GM18867 (cell line): Measurements from ENCODE around the gene PTPRN2.
"Not testable (repeated sequence)": the region's sequence is repeated elsewhere in the genome, so short reads cannot be mapped to it uniquely, and the experiment has no call there.

ENCODE experiments used
- ATAC-seq: cut with Tn5 transposase; IDR thresholded peaks from one replicate; pipeline ENCODE4 v1.9.1; 2021; ENCODE audit warnings: mild to moderate bottlenecking, moderate library complexity; ENCODE audit not compliant: unreplicated experiment

PTPRN2 gene

DNA sequence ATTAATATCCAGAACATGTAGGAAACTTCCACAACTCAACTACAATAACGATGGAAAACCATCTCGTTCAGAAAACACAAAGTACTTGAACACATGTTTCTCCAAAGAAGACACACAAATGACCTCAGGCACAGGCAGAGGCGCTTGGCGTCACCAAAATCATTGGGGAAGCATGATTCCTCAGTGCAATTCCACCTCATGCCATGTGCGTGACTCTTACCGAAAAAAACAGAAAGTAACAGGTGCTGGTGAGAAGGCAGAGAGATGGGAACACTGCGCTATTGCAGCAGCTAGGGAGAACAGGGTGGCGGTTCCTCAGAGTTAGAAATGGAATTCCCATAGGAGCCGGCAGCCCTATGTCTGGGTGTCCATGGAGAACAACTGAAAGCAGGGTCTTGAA is 860.9 kb downstream of the PTPRN2 start:
- ATAC-seq, result no peak

DNA sequence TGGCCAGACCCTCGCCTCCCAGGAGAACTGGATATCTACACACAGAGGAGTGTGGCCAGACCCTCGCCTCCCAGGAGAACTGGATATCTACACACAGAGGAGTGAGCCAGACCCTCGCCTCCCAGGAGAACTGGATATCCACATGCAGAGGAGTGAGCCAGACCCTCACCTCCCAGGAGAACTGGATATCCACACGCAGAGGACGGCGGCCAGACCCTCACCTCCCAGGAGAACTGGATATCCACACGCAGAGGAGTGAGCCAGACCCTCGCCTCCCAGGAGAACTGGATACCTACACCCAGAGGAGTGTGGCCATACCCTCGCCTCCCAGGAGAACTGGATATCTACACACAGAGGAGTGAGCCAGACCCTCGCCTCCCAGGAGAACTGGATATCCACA is 862.3 kb downstream of the PTPRN2 start:
- not testable (repeated sequence) for ATAC-seq

DNA sequence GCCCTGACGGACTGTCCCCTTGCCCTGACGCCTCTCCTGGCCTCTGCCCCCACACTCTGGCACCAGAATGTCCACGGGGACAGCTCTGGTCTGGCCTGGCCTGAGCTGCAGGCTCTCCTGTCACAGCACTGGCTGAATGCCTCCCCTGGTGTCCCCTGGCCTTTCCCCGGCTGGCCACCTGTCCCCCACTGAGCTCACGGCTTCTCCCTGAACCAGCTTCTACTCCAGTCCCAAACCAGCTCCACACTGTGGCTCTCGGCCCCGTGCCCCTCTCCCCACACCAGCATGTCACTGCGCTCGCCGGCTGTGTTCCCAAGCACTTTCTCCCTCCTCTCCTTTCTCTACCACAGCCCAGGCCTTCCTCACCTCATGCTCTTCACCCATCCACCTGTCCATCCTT is 864.4 kb downstream of the PTPRN2 start:
- no peak for ATAC-seq

DNA sequence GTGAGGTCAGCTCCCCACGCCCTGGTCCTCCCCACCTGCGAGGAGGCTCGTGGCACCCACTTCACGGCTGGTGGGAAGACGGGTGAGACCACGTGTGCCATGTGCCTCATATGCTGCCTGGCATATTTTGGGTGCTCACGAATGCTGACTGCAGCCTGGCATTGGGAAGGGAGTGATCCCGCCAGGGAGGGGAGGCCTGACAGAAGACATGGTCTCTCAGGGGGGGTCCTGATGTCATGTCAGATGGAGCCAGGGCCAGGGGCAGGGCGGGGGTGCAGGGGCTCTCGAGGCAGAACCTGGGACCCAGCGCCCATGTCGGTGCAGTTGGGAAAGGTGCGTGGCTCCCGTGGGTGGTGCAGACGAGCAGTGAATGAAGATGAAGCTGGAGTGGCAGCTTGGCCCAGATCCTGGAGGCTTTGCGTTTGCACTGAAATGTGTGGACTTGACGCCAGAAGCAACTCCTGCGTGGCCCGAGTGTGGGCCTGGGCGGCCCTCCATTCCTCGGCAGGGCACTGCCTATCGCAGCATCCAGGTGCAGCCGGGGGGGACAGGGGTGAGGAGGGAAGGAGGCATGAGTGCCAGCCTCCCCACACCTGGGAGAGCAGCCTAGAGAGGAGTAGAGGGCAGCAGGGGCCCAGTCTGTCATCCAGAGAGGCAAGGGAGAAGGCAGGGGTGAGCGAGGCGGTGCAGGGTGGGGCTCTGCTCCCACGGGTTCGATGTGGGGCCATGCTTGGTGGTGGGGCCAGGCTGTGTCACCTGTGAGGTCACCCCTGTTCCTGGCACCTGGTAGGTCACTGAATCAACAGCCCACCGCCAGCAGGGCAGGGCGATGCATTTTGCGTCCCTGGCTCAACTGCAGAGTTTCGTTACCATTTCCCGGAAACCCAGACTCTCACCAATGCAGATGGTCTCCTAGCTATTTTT is 865.2 kb downstream of the PTPRN2 start:
- ATAC-seq, result no peak

DNA sequence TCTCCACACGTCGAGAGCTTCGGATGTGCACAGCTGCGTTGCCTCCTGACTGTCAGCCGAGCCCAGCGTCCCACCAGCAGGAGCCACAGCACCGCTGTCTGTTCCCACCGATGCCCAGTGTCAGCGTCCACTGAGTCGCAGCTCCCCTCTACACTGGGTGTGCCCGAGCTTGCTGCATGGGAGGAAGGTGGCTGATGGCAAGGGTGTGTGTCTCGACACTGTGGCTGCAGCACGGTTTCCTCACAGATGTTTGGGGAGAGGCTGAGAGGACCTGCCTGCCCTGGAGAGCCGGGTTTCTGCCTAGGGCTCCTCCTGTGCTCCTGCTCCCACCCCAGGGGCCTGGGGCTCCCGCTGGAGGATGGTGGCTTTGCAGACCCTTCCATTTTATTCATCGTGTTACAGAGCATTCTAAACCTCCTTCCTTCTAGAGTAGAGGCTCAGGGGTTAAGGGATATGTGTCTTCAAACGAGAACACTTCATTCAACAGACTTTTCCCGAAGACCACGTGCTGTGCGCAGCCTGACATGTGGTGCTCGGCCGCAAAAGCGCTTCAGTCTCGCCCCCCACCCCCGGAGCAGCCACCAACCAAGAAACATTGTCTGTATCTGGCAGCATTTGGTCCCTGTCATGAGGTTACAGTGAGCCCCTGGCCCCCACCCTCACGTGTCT is 866.0 kb downstream of the PTPRN2 start:
- ATAC-seq, result no peak

DNA sequence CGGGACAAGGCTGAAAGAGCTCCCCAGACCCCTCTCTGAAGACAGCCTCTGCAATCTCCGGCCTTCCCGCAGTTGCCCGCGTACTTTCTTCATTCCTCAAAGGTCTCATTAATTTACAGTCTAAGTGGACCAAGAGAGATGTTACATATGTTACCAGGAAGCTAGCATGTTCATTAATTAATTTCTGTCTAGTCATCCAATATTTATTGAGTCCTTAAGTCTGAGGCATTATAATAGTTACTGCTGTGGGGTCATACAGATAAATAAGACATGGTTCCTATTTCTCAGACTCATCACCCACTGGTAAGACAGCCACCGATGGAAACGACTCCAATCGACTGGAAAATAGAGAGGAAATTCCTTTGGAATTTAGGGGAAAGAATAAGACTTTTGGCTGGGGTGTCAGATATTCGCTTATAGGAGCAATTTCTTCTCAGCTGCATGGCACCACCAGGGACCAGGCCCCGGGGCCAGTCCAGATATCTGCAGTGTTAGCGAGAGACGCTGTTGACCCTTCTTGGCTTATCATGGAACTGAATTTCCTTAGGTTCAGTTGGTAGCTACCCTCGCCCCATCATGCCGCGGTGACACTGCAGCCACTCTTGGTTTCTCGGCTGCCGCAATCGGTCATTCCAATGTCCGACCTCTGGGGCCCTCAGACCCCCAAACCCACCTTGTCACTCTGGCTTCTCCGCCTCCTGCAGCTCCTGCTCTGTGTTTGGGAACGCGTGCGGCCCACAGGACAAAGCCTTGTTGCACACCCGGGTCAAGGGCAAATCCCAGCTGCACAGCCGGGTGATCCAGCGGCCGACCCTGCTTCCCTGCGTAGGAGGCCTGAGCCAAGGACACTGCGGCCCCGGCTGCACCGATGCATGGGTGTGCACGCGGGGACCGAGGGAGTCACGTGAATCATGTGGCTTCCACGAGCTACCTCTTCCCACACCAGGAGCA is 867.6 kb downstream of the PTPRN2 start:
- no peak for ATAC-seq

DNA sequence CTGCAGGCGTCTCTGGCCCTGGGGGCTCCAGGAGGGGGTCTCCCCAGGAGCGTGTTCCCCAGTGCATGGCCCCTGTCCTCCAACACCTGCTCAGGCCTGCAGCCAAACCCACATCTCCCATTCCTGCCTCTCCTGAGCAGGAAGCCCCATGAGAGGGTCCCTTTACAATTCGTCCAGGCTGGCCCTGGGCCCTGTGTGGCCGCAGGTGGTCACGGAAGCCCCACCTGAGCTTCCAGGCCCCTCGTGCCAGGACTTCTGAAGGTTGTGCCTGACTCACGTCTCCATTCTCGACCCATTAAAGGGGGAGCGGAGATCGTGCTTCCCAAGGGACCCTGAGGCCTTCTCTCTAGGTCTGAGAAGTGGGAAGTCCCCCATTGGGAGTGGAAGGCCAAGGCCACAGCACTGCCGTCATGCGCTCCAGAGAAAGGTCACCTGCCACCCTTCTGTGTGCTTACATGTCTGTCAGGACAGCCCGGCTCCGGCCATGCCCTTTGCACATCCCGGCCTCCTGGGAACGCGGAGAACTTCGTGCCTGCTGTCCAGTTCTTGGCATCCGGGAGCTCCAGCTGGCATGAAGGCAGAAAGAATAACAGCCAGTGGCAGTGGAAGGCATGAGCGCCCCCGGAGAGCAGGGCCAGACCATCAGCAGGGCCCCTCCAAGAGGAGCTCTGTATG is 868.5 kb downstream of the PTPRN2 start:
- ATAC-seq, result no peak

DNA sequence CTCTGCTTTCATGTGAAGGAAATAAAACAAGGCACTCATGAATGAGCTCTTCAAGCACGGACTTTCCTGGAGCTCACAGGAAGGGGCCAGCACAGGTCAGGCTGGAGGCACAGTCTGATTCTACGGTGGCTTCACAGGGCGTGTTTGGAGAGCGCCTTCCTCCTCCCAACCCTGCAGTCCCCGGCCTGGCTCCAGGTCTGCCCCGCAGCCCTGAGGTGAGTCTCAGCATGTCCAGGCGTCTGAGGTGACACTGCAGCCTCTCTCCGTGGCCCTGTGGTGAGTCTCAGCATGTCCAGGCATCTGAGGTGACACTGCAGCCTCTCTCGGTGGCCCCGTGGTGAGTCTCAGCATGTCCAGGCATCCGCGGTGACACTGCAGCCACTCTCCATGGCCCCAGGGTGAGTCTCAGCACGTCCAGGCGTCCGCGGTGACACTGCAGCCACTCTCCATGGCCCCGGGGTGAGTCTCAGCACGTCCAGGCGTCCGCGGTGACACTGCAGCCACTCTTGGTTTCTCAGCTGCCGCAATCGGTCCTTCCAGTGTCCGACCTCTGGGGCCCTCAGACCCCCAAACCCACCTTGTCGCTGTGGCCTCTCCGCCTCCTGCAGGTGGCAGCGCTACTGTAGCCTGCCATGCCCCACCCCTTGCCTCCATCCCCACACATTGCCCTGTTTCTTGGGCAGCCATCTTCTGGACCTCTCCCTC is 869.2 kb downstream of the PTPRN2 start:
- no peak for ATAC-seq

DNA sequence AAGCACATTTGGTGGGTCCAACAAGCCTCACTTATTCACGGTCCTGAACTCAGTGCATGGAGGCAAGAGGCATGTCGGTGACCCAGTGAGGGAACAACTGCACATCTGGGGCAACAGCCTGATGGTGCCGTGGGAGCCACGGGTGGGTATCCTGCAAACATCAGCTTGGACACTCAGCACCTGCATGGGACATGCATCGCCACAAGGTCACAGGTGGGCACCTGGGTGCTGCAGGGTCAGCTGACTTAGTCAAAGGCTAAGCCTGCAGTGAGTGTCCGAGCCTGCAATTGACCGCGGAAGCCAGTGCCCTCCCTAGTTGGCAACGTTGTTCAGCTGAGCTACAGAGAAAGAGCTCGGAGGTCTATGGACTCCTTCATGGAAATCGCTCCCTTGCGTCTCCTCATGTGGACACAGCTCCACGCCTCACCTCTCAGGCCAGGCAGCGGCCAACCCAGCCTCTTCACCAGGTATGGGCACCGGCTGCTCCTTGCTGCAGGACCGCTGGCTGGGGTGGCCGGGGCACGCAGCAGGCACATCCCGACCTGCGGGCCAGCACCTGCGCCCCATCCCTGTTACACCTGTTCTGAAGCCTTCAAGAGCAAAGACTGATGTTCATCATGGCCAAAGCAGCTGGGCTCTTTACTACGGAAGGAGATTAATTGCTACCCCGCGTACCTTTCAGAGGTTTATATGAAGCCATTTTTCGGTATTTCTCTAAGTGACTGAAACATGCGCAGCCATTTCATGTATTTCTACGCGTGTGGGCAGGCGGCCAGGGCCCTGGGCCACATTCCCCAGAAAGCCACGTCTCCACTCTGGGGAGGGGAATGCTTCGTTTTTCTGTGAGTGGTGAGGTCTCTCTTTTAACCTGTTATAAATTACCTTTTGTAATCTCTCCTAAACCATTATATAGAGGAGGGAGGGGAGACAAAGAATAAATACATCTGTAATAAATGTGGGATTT is 870.1 kb downstream of the PTPRN2 start:
- ATAC-seq, result no peak

DNA sequence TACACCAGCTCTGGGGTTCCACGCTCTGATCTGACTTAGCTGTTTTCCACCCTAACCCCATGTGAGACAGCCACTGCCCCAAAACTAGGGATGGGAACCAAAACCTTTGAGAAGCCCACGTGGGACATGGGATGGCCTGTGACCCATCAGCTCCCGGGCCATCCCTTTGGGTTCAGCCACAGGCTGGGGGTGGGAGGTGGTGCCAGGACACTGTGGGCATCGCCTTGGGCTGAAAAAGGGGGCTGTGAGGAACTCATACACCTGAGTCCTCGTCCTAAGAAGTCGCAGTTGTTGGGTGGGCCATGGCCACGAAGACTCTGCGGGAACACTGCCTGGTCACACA is 871.7 kb downstream of the PTPRN2 start:
- no peak for ATAC-seq

DNA sequence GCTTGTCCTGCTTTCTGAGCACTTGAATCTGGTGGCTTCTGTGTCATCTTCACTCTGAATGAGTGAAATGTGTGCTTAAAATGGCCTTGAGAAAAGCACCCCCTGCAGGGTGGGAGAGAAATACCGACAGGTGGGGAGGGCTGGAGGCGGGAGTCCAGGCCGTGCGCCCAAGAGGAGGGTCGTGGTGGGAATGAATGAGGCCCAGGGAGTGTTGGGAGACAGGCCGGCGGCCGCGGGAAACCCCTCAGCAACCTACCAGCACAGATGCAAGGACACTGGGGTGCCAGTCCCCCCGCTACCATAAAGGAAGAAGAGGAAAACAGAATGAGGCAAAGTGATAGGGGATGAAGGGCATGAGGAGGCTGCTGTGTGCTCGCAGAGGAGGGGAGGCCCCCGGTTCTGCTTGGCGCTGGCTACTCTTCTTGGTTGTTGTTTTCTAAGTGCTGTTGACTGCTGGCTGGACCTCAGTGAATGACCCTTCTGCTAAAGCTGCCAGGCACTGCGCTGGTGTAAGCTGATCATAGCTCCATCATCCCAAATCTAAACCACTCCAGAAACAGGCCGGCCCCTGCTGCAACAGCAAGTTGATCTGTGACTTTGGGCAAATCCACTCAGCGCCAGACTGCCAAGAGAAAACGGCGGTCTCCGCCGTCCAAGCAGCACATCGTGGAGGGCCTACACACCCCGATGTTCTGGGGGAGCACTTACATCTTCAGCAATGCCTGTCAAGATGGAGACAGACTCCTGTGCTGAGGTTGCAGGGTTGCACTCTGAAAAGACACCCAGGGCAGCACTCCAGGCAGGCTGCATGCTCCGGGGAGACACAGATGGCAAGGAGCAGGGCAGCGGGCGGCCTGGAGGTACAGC is 872.3 kb downstream of the PTPRN2 start:
- no peak for ATAC-seq

DNA sequence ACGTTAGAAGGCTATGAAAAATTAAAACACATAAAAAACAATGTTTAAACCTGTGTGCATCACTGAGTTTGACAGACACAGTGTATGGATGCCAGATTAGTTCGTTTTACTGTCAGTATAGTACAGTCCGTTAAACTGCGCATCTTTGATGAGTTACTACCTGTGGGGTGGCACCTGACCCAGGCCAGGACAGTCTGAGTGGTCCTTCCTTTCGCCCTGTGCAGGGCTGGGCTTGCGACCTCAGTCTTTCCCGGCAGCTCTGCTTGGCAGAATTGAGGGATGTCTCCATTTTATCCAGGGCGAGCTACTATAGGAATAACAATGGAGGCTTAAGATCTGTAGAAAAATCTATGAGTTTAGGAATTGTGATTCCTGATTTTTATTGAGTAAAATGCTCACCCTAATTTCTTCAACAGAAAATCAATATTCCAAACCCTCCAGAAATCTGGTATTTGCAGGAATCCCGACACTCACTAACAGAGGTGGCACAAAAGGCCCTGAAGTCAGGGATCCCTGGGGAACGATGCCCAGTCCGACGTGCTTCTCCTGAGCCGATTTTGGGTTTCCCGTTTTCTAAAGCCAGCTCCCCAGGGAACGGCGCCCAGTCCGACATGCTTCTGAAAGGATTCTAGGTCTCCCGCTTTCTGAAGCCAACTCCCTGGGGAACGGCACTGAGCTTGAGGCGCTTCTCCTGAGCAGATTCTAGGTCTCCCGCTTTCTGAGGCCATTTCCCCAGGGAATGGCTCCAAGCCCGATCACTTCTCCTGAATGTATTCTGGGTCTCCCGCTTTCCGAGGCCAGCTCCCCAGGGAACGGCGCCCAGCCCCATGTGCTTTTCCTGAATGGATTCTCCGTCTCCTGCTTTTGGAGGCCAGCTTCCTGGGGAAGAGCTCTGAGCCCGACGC is 873.2 kb downstream of the PTPRN2 start:
- ATAC-seq, result no peak

DNA sequence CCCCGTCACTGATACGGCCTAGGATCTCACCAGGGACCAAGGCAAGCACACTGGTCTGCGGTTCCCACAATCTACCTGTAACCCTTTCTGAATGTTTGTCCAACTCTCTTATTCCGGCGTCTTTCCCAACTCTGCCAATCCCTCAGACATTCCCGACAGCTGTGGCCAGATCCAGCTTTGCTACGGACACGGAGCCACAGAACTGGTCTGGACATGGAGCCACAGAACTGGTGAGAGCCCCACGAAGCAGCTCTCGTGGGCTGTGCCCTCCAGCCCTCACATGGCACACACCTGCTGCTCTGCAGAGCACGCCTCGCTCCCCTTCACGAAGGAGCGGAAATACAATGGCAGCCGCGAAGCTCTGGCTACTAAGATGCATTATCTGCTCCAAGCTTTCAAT is 874.0 kb downstream of the PTPRN2 start:
- ATAC-seq, result no peak

DNA sequence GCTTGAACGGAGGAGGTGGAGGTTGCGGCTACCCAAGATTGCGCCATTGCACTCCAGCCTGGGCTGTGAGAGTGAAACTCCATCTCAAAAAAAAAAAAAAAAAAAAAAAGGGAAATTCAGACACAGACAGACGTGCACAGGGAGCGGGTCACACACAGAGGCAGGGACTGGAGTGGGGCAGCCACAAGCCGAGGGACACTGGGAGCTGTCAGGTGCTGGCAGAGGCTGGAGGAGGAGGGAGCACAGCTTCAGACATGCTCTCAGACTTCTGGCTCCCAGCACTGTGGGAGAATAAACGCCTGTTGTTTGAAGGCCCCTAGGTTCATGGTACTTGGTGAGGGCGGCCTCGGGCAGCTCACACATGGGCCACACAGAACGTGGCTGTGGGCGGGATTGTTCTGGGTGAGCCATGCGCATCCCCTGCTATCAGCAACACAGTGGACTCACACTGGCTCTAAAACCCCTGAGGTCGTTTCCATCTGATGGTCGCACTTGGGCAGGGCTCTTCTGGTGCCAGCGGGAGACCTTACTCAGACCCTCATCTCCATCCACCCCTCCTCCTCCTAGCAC is 874.9 kb downstream of the PTPRN2 start:
- no peak for ATAC-seq

DNA sequence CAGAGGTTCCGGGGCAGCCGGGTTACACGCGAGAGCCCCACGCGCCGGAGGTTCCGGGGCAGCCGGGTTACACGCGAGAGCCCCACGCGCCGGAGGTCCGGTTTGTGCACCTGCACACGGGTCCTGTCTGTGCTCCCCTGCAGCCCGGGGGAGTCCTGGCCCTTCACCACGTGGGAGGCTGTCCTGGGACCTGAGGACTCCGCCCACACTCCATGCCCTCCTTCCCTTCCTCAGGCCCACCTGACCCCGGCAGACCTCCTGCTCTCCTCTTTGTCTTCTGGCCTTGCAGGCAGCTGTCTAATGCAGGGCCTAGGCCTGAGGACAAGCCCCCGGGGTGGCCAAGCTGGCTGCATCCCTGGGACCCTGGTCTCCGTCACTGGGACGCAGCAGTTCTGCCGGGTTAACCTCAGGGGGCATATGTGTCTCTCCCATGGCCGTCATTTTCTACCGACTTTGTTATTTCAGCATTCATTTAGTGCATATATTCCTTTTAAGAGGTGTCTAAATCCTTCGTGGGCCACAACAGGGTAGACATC is 876.2 kb downstream of the PTPRN2 start:
- no peak for ATAC-seq

DNA sequence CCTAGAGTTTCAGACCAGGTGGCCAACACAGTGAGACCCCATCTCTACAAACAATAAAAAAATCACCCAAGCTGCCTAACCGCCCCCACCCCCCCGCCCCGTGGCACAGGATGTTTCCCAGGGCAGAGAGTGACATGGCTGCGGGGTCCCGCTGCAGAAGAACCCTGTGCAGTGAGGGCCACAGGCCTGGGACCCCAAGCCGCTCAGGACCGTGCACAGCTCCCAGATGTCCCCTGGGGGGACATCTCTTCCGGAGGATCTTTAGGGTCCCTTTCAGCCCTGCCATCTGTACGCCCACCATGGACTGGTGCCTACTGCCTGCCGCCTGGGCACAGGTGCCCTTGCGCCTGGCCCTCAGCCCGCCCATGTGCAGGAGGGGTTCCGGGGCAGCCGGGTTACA is 877.2 kb downstream of the PTPRN2 start:
- ATAC-seq, result no peak
